Panc1 (cell line): ENCODE results near the gene C11orf87. TPM values are rescaled to one million over a fixed set of nuclear protein-coding genes. Genes with fewer than 3 reads are reported as not detected.
A peak's percentile ranks its signal among the peaks of the same experiment; 100 is the strongest.

Experiments
- ATAC-seq: fragments of 200-7000 bp; cut with Tn5 transposase; 2 replicates; pipeline ENCODE4 v1.9.1; 2020; ENCODE audit warnings: mild to moderate bottlenecking, moderate library complexity
- Bru-seq: library from RNA; stranded (reverse); fragments of 400-500 nt; gene quantifications from one replicate; lab custom pipeline; 2021; lab: Mats Ljungman, UMichigan
- BruChase-seq, 2 experiments: library from RNA; stranded (reverse); fragments of 400-500 nt; gene quantifications; one replicate each; lab custom pipeline; 2021; lab: Mats Ljungman, UMichigan
- BruUV-seq: library from RNA; stranded (reverse); fragments of 400-500 nt; replicated peaks from 2 replicates; lab custom pipeline; 2021; lab: Mats Ljungman, UMichigan
- CTCF ChIA-PET: fragments of 300-600 bp; sonication (Branson Sonifier 250); formaldehyde crosslinking; loops from one replicate; lab custom pipeline; 2022; ENCODE audit warnings: antibody characterized with exemption; lab: Charles Lee
- POLR2A ChIA-PET: fragments of 300-600 bp; sonication (Branson Sonifier 250); formaldehyde crosslinking; loops from one replicate; lab custom pipeline; 2022; ENCODE audit warnings: antibody characterized with exemption; lab: Charles Lee
- DNase-seq: peaks from one replicate; pipeline ENCODE4 v3.0.0-alpha.2; 2010; ENCODE audit warnings: low read depth, low spot score
- H3K27ac ChIP-seq: 2 replicates; pipeline ENCODE4 v1.5.1; 2011; ENCODE audit warnings: mild to moderate bottlenecking, low read length, inconsistent platforms
- H3K27me3 ChIP-seq: fragments of 200-500 bp; sonication (Bioruptor generic); 2 replicates; pipeline ENCODE4 v1.6.0; 2014; ENCODE audit warnings: low read length, inconsistent platforms; ENCODE audit not compliant: control insufficient read depth, insufficient read depth
- H3K36me3 ChIP-seq: fragments of 200-500 bp; sonication (Bioruptor generic); 2 replicates; pipeline ENCODE4 v1.5.1; 2014; ENCODE audit warnings: inconsistent platforms, mild to moderate bottlenecking, low read length, moderate library complexity; ENCODE audit not compliant: control insufficient read depth, insufficient read depth
- H3K4me1 ChIP-seq: 2 replicates; pipeline ENCODE4 v1.5.1; 2011; ENCODE audit warnings: inconsistent platforms, mild to moderate bottlenecking, low read length, moderate library complexity; ENCODE audit not compliant: control insufficient read depth, insufficient read depth
- H3K4me3 ChIP-seq, 2 experiments: 2 replicates each; pipeline ENCODE4 v1.5.1; 2011 to 2012; ENCODE audit warnings: low read depth in 2 of 2, low read length in 2 of 2, mild to moderate bottlenecking in 2 of 2, inconsistent platforms in 1 of 2, moderate library complexity in 1 of 2
- H3K9me3 ChIP-seq: fragments of 200-500 bp; sonication (Bioruptor generic); 2 replicates; pipeline ENCODE4 v1.5.1; 2014; ENCODE audit warnings: low read depth, mild to moderate bottlenecking, inconsistent platforms, low read length, moderate library complexity; ENCODE audit not compliant: control insufficient read depth, insufficient read depth
- CTCF ChIP-seq: fragments of 450-650 bp; IDR thresholded peaks from 2 replicates; pipeline ENCODE4 v1.5.1; 2017; ENCODE audit warnings: mild to moderate bottlenecking
- POLR2AphosphoS5 ChIP-seq: IDR thresholded peaks from 2 replicates; pipeline ENCODE4 v1.6.1; 2012; ENCODE audit warnings: mild to moderate bottlenecking, low read depth, low read length, moderate library complexity
- REST ChIP-seq, 2 experiments: IDR thresholded peaks; 2 replicates each; pipeline ENCODE4 v1.6.1; 2011 to 2012; ENCODE audit warnings: low read depth in 2 of 2, control low read depth in 1 of 2, low read length in 1 of 2, mild to moderate bottlenecking in 1 of 2, moderate library complexity in 1 of 2; ENCODE audit not compliant: insufficient read depth in 1 of 2
- SIN3A ChIP-seq: IDR thresholded peaks from 2 replicates; pipeline ENCODE4 v1.6.1; 2012; ENCODE audit warnings: low read depth, mild to moderate bottlenecking, low read length, moderate library complexity, borderline replicate concordance; ENCODE audit not compliant: insufficient read depth
- TCF7L2 ChIP-seq: IDR thresholded peaks from 2 replicates; pipeline ENCODE4 v1.6.1; 2011; ENCODE audit warnings: mild to moderate bottlenecking, low read depth, low read length, inconsistent platforms
- in situ Hi-C: cut with HindIII; loops from 2 replicates; pipeline ENCODE4 v1.10.0; 2016; ENCODE audit warnings: low sequenced_read_pairs, low pct_unique_long_range_greater_than_20kb
- intact Hi-C: fragments of 100-400 bp; cut with micrococcal nuclease; formaldehyde crosslinking; loops from one replicate; pipeline ENCODE4 v1.10.0; 2022; ENCODE audit not compliant: unreplicated experiment
- long read RNA-seq: library from polyadenylated mRNA; unstranded; transcript quantifications from one replicate; pipeline ENCODE4 v2.0.0, GENCODE V29; 2021; ENCODE audit not compliant: unreplicated experiment
- polyA plus RNA-seq: library from polyadenylated mRNA; unstranded; fragments of >200 nt; gene quantifications from one replicate; pipeline ENCODE4 v1.2.1, GENCODE V29; 2012; ENCODE audit warnings: missing spikeins; ENCODE audit not compliant: insufficient read length
- total RNA-seq: library from RNA; stranded (reverse); gene quantifications from one replicate; pipeline ENCODE4 v1.2.1, GENCODE V29; 2021; ENCODE audit not compliant: unreplicated experiment

C11orf87 gene
- total RNA-seq (not detected), Bru-seq, nascent RNA (not detected), BruChase-seq, experiment 1, labeled RNA remaining after a 2-hour chase (not detected), BruChase-seq, experiment 2, labeled RNA remaining after a 6-hour chase (percentile 10 among the genes with signal in this experiment)
- not detected for polyA plus RNA-seq
- long read RNA-seq: 0 reads

- POLR2A ChIA-PET: interaction anchor here (0.6 kb wide), 1 partner anchor 37 kb away, joined by 3 read pairs; no protein-coding TSS in a partner anchor
- H3K27me3 ChIP-seq: no peaks in the 10 kb centered on the region; the same call in 1 of the 2 replicates
- in situ Hi-C loops (no loop called here), intact Hi-C loops (no loop called here)
- ATAC-seq: no peak
- H3K4me3 ChIP-seq: peak within 1 kb of the TSS in 1 of 2 experiments; percentile 6; a peak in 1 of 4 replicates
- H3K36me3 ChIP-seq: no peaks in the 10 kb centered on the region
- CTCF ChIA-PET: no interaction called here
- BruUV-seq: no TSS peak
- H3K27ac ChIP-seq: no peak within 1 kb of the TSS
- no peak for DNase-seq
- no peaks in the 10 kb centered on the region for H3K9me3 ChIP-seq
- TF ChIP-seq CTCF (no peak), SIN3A (no peak), REST (IDR thresholded peaks at IDR 0.05; ENCODE audit: insufficient read depth in 1 of 2, low read depth in 2 of 2, low read length in 1 of 2) (no peak), POLR2AphosphoS5 (no peak), TCF7L2 (no peak)
- no peaks in the 10 kb centered on the region for H3K4me1 ChIP-seq
These were observed at the start of gene C11orf87 for GRCh38 chr11:109421981-109422869. Gene C11orf87, plus strand, starts transcription at chr11:109422190. Its CDS starts 1,444 bp downstream, at chr11:109423634.

GRCh38 chr11:109374032-109374431 is 48.0 kb upstream of the C11orf87 start:
- H3K4me1 ChIP-seq: no peaks in the 10 kb centered on the region
- H3K27me3 ChIP-seq: no peaks in the 10 kb centered on the region
- no TSS peak for BruUV-seq
- no peak for DNase-seq
- POLR2A ChIA-PET: interaction anchor here (0.5 kb wide), 1 partner anchor 1655 kb away, joined by 6 read pairs; no protein-coding TSS in a partner anchor
- CTCF ChIA-PET: no interaction called here
- no peak for ATAC-seq
- no peak overlapping the region for H3K4me3 ChIP-seq
- no peak overlapping the region for H3K27ac ChIP-seq
- no peaks in the 10 kb centered on the region for H3K36me3 ChIP-seq
- intact Hi-C loops (no loop called here), in situ Hi-C loops (no loop called here)
- TF ChIP-seq CTCF (no peak), POLR2AphosphoS5 (no peak), SIN3A (no peak), REST (IDR thresholded peaks at IDR 0.05; ENCODE audit: insufficient read depth in 1 of 2, low read depth in 2 of 2, low read length in 1 of 2) (no peak), TCF7L2 (no peak)
- no peaks in the 10 kb centered on the region for H3K9me3 ChIP-seq
